GM06990 (cell line): ENCODE results near the gene BICD1.

Experiments used
- DNase-seq: peaks from one replicate; pipeline ENCODE4 v3.0.0-alpha.2; 2011; ENCODE audit not compliant: insufficient read length; ENCODE audit errors: extremely low read depth
- H3K27me3 ChIP-seq: replicated peaks from 2 replicates; pipeline ENCODE4 v1.6.0; 2011; ENCODE audit warnings: low read length; ENCODE audit not compliant: control insufficient read depth, insufficient read depth
- H3K36me3 ChIP-seq: 2 replicates; pipeline ENCODE4 v1.5.1; 2011; ENCODE audit warnings: low read length; ENCODE audit not compliant: control insufficient read depth, insufficient read depth
- H3K4me3 ChIP-seq: replicated peaks from 2 replicates; pipeline ENCODE4 v1.5.1; 2011; ENCODE audit warnings: low read depth, mild to moderate bottlenecking, control low read depth, low read length
- TF ChIP-seq, protein P1 (sequence below): IDR thresholded peaks from 2 replicates; pipeline ENCODE4 v1.5.1; 2011; ENCODE audit warnings: low read length, control low read depth, mild to moderate bottlenecking, inconsistent platforms; ENCODE audit not compliant: insufficient read depth, poor library complexity, severe bottlenecking

The BICD1 gene

DNA sequence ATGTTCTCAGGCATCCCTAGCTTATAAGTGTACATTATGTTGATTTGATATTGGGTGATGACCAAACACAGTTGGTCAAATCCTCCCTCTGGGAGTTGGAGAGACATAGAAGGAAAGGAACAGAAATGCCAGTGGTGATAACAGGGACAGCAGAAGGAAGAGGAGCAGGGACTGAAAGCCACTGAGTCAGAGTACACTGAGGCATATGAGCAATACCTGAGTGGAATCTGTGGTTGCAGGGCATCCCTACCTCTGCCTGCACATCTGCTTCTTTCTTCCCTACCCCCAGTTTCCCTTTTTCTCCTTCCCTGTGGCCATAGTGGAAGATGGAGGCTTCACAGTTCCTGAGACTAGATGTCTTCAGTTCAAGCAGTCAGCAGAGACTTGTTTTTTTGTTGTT is 44.9 kb downstream of the BICD1 start:
- H3K36me3 ChIP-seq = no peaks in the 10 kb centered on the region
- TF ChIP-seq, protein P1, sequence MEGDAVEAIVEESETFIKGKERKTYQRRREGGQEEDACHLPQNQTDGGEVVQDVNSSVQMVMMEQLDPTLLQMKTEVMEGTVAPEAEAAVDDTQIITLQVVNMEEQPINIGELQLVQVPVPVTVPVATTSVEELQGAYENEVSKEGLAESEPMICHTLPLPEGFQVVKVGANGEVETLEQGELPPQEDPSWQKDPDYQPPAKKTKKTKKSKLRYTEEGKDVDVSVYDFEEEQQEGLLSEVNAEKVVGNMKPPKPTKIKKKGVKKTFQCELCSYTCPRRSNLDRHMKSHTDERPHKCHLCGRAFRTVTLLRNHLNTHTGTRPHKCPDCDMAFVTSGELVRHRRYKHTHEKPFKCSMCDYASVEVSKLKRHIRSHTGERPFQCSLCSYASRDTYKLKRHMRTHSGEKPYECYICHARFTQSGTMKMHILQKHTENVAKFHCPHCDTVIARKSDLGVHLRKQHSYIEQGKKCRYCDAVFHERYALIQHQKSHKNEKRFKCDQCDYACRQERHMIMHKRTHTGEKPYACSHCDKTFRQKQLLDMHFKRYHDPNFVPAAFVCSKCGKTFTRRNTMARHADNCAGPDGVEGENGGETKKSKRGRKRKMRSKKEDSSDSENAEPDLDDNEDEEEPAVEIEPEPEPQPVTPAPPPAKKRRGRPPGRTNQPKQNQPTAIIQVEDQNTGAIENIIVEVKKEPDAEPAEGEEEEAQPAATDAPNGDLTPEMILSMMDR = no peak
- no peak for DNase-seq
- H3K27me3 ChIP-seq = no peaks in the 10 kb centered on the region
- no peak overlapping the region for H3K4me3 ChIP-seq

DNA sequence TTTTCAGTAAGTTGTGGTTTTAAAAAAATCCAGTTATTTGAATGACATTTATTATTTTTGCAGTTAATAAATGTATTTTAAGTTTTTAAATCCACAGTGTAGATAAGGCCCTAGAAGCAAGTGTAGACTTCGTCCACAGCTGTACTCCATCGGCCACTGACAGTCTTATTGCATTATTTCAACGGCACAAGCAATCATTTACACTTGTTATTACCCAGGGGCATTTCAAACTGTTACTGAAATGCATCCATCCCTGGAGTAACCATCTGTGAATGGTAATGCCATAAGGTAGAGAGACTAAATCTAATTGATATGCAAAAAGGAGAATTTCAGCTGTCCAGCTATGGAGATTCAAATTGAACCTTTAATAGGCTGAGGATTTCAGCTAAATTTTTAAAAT is 48.4 kb downstream of the BICD1 start:
- TF ChIP-seq, protein P1 = no peak
- no peak overlapping the region for H3K4me3 ChIP-seq
- H3K27me3 ChIP-seq = no peaks in the 10 kb centered on the region
- H3K36me3 ChIP-seq = no peaks in the 10 kb centered on the region
- no peak for DNase-seq

DNA sequence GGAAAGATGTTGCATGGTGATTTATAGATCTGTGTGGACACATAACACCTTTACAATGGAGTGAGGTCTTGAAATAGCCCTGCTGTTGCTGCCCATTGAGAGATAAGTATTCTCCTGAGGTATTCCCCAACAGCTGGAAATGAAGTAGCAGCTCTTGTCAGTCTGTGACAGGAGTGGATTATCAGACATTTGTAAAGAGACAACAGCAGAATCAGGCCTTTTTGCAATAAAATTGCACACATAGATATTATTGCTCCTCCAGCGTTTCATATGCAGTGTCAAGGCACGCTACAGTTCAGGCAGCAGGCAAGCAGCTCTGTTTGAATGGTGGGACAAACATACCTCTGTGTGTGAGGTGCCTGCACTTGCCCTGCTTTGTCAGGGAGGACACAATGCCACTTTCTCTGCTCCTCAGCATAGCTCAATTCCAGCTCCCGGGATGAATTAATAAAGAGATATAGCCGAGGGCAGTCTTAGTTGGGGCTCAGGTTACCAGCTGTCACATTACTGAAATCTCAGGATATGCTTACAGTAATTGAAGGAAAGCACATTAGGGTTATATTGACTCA is 49.4 kb downstream of the BICD1 start:
- Histone ChIP-seq H3K4me3 (no peak overlapping the region), H3K36me3 (no peaks in the 10 kb centered on the region), H3K27me3 (no peaks in the 10 kb centered on the region)
- TF ChIP-seq, protein P1 = no peak
- DNase-seq = no peak

DNA sequence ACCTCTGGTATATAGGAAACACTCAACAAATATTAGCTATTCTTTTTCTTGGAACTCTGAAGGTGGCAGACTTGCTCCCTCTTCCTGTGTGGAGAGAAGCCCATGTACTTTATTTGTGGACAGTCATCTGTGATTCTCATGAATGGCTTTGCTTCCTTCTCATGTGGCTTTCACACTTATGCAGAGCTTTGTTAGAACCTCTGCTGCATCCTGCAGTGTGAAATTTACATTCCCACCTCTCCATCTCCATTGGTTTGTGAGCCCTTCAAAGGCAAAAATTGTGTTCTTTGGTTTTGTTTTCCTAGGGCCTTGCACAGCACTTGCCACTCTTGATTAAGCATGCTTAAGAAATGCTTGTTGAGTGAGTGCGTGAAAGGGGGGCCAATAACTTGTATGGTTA is 51.9 kb downstream of the BICD1 start:
- Histone ChIP-seq H3K27me3 (no peaks in the 10 kb centered on the region), H3K36me3 (no peaks in the 10 kb centered on the region), H3K4me3 (no peak overlapping the region)
- DNase-seq = no peak
- TF ChIP-seq, protein P1 = no peak

DNA sequence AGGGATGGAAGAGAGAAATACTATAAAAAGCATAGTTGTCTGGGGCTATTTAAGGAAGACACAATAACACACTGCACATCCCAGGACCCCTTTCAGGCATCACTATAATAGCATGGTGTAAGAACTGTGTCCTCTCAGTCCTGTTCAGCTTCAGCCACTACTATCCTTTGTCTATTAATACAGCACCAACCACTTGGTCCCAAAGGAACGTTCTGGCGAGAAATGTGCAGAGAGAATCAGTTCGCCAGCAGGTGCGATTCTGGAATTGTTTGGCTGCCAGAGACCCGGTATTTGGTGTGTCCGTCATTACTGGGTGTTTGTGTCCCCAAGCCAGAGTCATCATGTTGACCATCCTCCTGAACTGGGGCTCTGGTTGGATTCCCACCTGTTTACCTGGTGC is 52.7 kb downstream of the BICD1 start:
- no peak for DNase-seq
- no peak overlapping the region for H3K4me3 ChIP-seq
- TF ChIP-seq, protein P1 = no peak
- no peaks in the 10 kb centered on the region for H3K36me3 ChIP-seq
- no peaks in the 10 kb centered on the region for H3K27me3 ChIP-seq

DNA sequence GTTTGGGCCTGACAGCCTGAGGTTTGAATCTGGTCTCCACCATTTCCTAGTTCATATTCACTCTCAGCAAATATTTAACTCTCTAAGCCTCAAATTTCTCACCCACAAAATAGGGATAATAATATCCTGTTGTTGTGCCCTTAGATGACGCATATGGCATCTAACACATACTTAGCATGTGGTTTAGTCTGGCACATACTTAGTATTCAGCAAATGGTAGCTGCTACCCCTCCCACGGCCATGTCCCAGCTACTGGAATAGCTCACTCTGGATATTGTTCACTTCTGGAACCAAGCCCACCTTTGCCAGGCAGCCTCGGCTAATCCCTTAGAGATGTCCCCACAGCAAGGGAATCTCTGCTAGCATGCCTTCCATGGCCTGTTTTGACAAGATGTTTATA is 53.3 kb downstream of the BICD1 start:
- no peak for DNase-seq
- Histone ChIP-seq H3K36me3 (no peaks in the 10 kb centered on the region), H3K27me3 (no peaks in the 10 kb centered on the region), H3K4me3 (no peak overlapping the region)
- TF ChIP-seq, protein P1 = no peak
